ENCODE results near the gene SYT13. TPM values are rescaled to one million over a fixed set of nuclear protein-coding genes. Genes with fewer than 3 reads are reported as not detected.

Gene SYT13
- total and polyA plus RNA-seq, 11 donors = 0.61 to 7.5 (median 3.2) TPM

- WGBS, 4 donors = 40 to 54% (median 43%) methylated on average over 4 of the region's 4 CpGs
- Histone ChIP-seq H3K27ac (no peak overlapping the region), H3K4me3 (no peak overlapping the region), H3K27me3 (peaks cover 0 to 22% (median 3%) of the 10 kb centered on the region in 9 donors), H3K36me3 (no peaks in the 10 kb centered on the region), H3K9me3 (no peaks in the 10 kb centered on the region), H3K4me1 (no peaks in the 10 kb centered on the region)
- intact Hi-C loops (cut with DNase I) = no loop called here
- DNase-seq = no peak
- TF ChIP-seq CTCF (IDR thresholded peaks at IDR 0.05) = no peak
- TF ChIP-seq POLR2A (IDR thresholded peaks at IDR 0.05) = no peak
- ATAC-seq = no peak
Observed at GRCh38 chr11:45258982-45259530, 27.1 kb downstream of the SYT13 start.

- WGBS, 4 donors = 80 to 92% (median 88%) methylated on average over 2 to 4 of the region's 4 CpGs
- ATAC-seq (no peak), DNase-seq (no peak)
- Histone ChIP-seq H3K9me3 (no peaks in the 10 kb centered on the region), H3K36me3 (no peaks in the 10 kb centered on the region), H3K27ac (no peak overlapping the region), H3K27me3 (peaks cover 0 to 14% (median 0%) of the 10 kb centered on the region in 9 donors), H3K4me3 (no peak overlapping the region), H3K4me1 (peaks cover 0 to 3% (median 0%) of the 10 kb centered on the region in 12 donors)
- intact Hi-C loops (cut with DNase I) = loop anchor here in 2 of 10 donors (5.0 kb wide), 3 partner anchors 73 to 142 kb away; no protein-coding TSS in a partner anchor
- no peak for TF ChIP-seq CTCF (IDR thresholded peaks at IDR 0.05)
- no peak for TF ChIP-seq POLR2A (IDR thresholded peaks at IDR 0.05)
Observed at GRCh38 chr11:45254070-45254469, 32.1 kb downstream of the SYT13 start.

GRCh38 chr11:45253640-45254039 is 32.5 kb downstream of the SYT13 start:
- no peak for ATAC-seq
- Histone ChIP-seq H3K27me3 (peaks cover 0 to 14% (median 0%) of the 10 kb centered on the region in 9 donors), H3K9me3 (no peaks in the 10 kb centered on the region), H3K4me3 (no peak overlapping the region), H3K36me3 (no peaks in the 10 kb centered on the region), H3K27ac (no peak overlapping the region), H3K4me1 (peaks cover 0 to 3% (median 0%) of the 10 kb centered on the region in 12 donors)
- no peak for TF ChIP-seq POLR2A (IDR thresholded peaks at IDR 0.05)
- intact Hi-C loops (cut with DNase I) = loop anchor here in 2 of 10 donors (5.0 kb wide), 3 partner anchors 74 to 141 kb away; no protein-coding TSS in a partner anchor
- WGBS, 4 donors = 82 to 92% (median 88%) methylated on average over 9 of the region's 9 CpGs
- DNase-seq = no peak

GRCh38 chr11:45252877-45253276 is 33.3 kb downstream of the SYT13 start:
- no peak for ATAC-seq
- H3K27ac ChIP-seq = no peak overlapping the region
- WGBS, 4 donors = 53 to 65% (median 61%) methylated on average over 3 of the region's 3 CpGs
- no peak overlapping the region for H3K4me3 ChIP-seq
- intact Hi-C loops (cut with DNase I) = loop anchor here in 2 of 10 donors (5.0 kb wide), 3 partner anchors 74 to 141 kb away; no protein-coding TSS in a partner anchor
- TF ChIP-seq CTCF (IDR thresholded peaks at IDR 0.05) (no peak), POLR2A (IDR thresholded peaks at IDR 0.05) (no peak)
- no peaks in the 10 kb centered on the region for H3K36me3 ChIP-seq
- no peak for DNase-seq
- peaks cover 0 to 14% (median 0%) of the 10 kb centered on the region in 9 donors for H3K27me3 ChIP-seq
- no peaks in the 10 kb centered on the region for H3K9me3 ChIP-seq
- H3K4me1 ChIP-seq = peaks cover 0 to 3% (median 0%) of the 10 kb centered on the region in 12 donors
